Upper lobe of right lung (tissue), 1 donor: Measurements from ENCODE around the gene PSENEN. TPM values are rescaled to one million over a fixed set of nuclear protein-coding genes. Genes with fewer than 3 reads are reported as not detected.

Source experiments
- ATAC-seq: fragments of 200-7000 bp; cut with Tn5 transposase; one replicate; pipeline ENCODE4 v1.9.1; 2020; ENCODE audit warnings: mild to moderate bottlenecking, moderate library complexity
- DNase-seq: peaks from one replicate; pipeline ENCODE4 v3.0.0-alpha.2; 2020
- H3K27ac ChIP-seq: fragments of 200-600 bp; one replicate; pipeline ENCODE4 v1.8.0; 2022
- H3K27me3 ChIP-seq: fragments of 200-600 bp; one replicate; pipeline ENCODE4 v1.8.0; 2022; ENCODE audit warnings: mild to moderate bottlenecking
- H3K36me3 ChIP-seq: fragments of 200-600 bp; one replicate; pipeline ENCODE4 v1.8.0; 2022
- H3K4me1 ChIP-seq: fragments of 200-600 bp; one replicate; pipeline ENCODE4 v1.8.0; 2022
- H3K4me3 ChIP-seq: fragments of 200-600 bp; one replicate; pipeline ENCODE4 v1.8.0; 2022; ENCODE audit warnings: mild to moderate bottlenecking
- H3K9me3 ChIP-seq: fragments of 200-600 bp; one replicate; pipeline ENCODE4 v1.8.0; 2022
- CTCF ChIP-seq: fragments of 200-600 bp; IDR thresholded peaks from one replicate; pipeline ENCODE4 v1.8.0; 2022; ENCODE audit warnings: antibody characterized with exemption
- intact Hi-C: fragments of 100-400 bp; cut with DNase I; formaldehyde crosslinking; loops from one replicate; pipeline ENCODE4 v1.11.0; 2022
- long read RNA-seq: library from polyadenylated mRNA; unstranded; transcript quantifications from one replicate; pipeline ENCODE4 v2.0.0, GENCODE V29; 2021
- total RNA-seq: library from RNA; stranded (reverse); fragmentation: NEBNext Ultra II Directional; extraction: Animal tissue kit (Norgen Biotek cat#: 25700); gene quantifications from one replicate; pipeline ENCODE4 v1.2.1, GENCODE V29; 2021
- donor health status: DM: no; HTN: yes; CAD: no; lungs with severe emphysema.

PSENEN gene
- 51.0 TPM for total RNA-seq
- long read RNA-seq, transcript PSENEN-202 (4 exons, 1,661 nt): major isoform, 14 of 19 reads
- long read RNA-seq, partial matches to known transcripts: 1 of 19 reads
- long read RNA-seq, other reads (novel, unspliced or antisense): 1 of 19 reads

- DNase-seq (peak; percentile 98), ATAC-seq (peak; percentile 76)
- Histone ChIP-seq H3K27me3 (no peaks in the 10 kb centered on the region), H3K4me3 (peak within 1 kb of the TSS; percentile 93), H3K9me3 (no peaks in the 10 kb centered on the region), H3K36me3 (no peaks in the 10 kb centered on the region), H3K27ac (peak within 1 kb of the TSS; percentile 100), H3K4me1 (peaks cover 38% of the 10 kb centered on the region)
- intact Hi-C loops: no loop called here
- TF ChIP-seq CTCF: no peak
Measured at GRCh38 chr19:35745328-35746086, at the start of gene PSENEN, which contains the start of gene U2AF1L4. Gene PSENEN, plus strand, starts transcription at chr19:35745651. Its CDS starts 280 bp downstream, at chr19:35745931. Gene U2AF1L4, minus strand, starts transcription at chr19:35745418. Its CDS starts 27 bp downstream, at chr19:35745391.

GRCh38 chr19:35695895-35696422 lies 49.5 kb upstream of the PSENEN start:
- Histone ChIP-seq H3K9me3 (no peaks in the 10 kb centered on the region), H3K27me3 (no peaks in the 10 kb centered on the region), H3K4me1 (no peaks in the 10 kb centered on the region), H3K36me3 (no peaks in the 10 kb centered on the region), H3K4me3 (no peak overlapping the region), H3K27ac (no peak overlapping the region)
- DNase-seq: no peak
- TF ChIP-seq CTCF: no peak
- no peak for ATAC-seq
- intact Hi-C loops: no loop called here

- no peaks in the 10 kb centered on the region for H3K9me3 ChIP-seq
- intact Hi-C loops: no loop called here
- H3K27me3 ChIP-seq: no peaks in the 10 kb centered on the region
- ATAC-seq: no peak
- DNase-seq: no peak
- H3K27ac ChIP-seq: no peak overlapping the region
- no peaks in the 10 kb centered on the region for H3K36me3 ChIP-seq
- no peak overlapping the region for H3K4me3 ChIP-seq
- no peak for TF ChIP-seq CTCF
- peaks cover 1% of the 10 kb centered on the region for H3K4me1 ChIP-seq
Measured at GRCh38 chr19:35696835-35697234, 48.6 kb upstream of the PSENEN start.

- no peaks in the 10 kb centered on the region for H3K27me3 ChIP-seq
- H3K36me3 ChIP-seq: no peaks in the 10 kb centered on the region
- peak overlapping the region; percentile 58 for H3K27ac ChIP-seq
- intact Hi-C loops: no loop called here
- peak overlapping the region; percentile 73 for H3K4me3 ChIP-seq
- peak; percentile 99 for ATAC-seq
- DNase-seq: peak; percentile 96
- no peak for TF ChIP-seq CTCF
- H3K4me1 ChIP-seq: peaks cover 12% of the 10 kb centered on the region
- H3K9me3 ChIP-seq: no peaks in the 10 kb centered on the region
Measured at GRCh38 chr19:35702223-35703012, 43.0 kb upstream of the PSENEN start.

GRCh38 chr19:35703343-35703742 lies 42.1 kb upstream of the PSENEN start:
- H3K36me3 ChIP-seq: no peaks in the 10 kb centered on the region
- H3K27me3 ChIP-seq: no peaks in the 10 kb centered on the region
- H3K4me3 ChIP-seq: peak overlapping the region; percentile 73
- TF ChIP-seq CTCF: no peak
- no peak for ATAC-seq
- intact Hi-C loops: no loop called here
- H3K9me3 ChIP-seq: no peaks in the 10 kb centered on the region
- no peak overlapping the region for H3K27ac ChIP-seq
- H3K4me1 ChIP-seq: peaks cover 12% of the 10 kb centered on the region
- no peak for DNase-seq
